AML-193 (cell line): Measurements from ENCODE around the gene PHRF1.

Experiments used
- DNase-seq, 2 experiments: peaks; one replicate each; lab custom pipeline; 2025; lab: John Stamatoyannopoulos, UW

The PHRF1 gene

DNA sequence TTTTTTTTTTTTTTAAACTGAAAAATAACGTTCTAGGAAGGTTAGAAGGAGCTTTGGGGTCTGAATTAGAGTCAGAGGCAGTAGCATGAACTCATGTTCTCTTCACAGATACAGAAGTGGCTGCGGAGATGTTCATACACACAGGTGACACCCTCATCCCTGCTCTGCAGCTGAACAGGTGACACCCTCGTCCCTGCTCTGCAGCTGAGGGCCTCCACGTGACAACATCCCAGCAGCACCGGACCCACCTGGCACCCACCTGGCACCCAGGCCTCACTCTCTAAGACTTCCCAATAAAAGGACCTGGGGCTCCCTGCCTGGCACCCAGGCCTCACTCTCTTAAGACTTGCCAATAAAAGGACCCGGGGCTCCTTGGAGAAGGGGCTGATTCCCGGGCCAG lies 80.6 kb downstream of the PHRF1 start:
- no peak for DNase-seq

DNA sequence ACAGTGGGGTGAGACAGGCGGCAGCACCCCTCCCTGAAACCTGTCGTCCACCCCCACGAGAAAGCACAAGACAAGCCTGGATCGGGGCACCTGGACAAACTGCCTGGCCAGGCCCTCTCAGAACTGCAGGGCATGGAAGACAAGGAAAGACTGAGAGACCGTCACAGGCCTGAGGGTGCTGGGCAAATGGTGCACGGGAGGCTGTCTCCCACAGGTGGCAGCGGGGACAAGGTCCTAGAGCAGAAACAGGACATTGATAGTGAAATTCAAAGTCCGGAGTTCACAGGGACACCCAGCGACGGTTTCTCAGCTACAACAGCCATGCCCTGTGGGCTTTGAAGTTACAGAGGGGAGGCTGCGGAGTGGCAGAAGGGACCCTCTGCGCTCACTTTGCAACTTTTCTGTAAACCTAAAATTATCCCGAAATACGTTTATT lies 81.4 kb downstream of the PHRF1 start:
- no peak for DNase-seq

DNA sequence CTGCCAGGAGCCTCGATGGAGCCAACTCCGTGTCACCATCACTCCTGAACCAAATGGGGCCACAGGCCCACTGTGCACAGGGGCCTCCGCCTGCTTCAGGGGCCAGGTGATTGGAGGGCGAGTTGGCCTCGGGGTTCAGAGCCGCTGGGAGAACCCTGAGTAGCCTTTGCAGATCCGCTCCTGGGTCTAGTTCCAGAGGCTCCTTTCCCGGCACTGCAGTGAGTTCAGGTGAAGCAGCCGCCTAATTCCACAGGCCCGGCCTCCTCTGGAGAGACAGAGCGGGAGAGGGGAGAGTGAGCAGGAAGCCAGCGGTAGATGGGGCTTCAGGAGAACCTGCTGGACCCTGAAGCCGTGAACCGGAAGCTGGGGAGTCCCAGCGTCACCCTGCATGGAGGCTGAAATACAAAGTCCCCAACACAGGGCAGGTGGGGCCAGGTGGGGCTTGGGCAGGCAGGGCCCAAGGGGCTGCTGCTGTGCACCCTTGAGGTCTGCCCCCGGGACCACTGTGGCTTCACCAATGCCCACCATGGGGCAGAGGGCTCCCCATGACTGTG lies 83.3 kb downstream of the PHRF1 start:
- no peak for DNase-seq

DNA sequence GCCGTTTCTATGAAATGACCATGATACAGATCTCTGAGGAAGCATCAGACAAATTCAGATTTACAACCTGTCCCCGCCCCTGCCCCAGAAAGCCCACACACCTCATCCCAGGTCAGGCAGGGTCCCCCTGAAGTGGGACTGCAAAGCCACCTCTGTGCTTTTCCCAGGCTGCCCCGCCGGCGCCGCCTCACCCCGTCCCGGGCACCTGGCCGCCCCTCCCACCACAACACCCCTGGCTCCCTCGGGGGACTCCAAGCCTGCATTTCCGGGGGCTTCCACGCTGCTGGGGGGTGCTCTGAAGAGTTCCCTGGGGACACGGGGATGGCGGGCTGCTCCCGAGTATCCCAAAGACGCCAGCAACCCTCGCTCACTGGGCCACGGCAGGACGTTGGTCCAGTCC lies 84.0 kb downstream of the PHRF1 start:
- DNase-seq = no peak

DNA sequence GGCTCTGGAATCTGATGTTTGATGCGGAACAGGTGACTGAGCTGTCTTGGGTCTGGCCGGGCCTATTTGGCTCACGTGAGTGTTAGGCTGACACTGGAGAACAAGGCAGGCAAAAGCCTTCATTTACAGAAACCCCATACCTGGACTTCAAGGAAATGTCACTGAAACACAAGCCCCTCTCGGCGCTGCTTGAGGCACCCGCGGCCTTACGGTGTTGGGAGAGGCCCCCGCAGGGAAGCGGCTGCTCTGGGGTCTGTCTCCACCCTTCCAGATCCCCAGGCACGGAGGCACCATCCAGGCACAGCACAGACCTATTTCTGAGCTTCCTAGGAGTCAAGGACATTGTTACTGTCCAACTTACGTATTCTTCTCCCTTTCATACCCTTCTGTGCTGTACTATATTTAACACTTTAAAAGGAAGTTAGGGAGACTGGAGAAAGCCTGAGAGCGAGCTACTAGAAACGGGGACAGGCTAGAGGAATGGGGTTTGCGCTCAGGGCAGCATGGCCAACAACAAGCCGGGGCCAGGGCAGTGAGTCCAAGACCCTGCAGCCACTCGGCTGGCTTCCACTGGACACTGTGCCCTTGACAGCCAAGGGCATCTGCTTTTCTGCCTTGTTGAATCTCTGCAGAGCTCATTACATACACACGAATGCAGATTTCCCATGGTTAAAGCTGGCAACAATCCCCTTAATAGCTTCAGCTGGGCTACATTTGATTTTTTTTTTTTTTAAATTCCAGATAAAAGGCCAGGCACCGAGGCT lies 84.6 kb downstream of the PHRF1 start:
- DNase-seq = no peak
